ENCODE results near the gene DOCK10. TPM values are rescaled to one million over a fixed set of nuclear protein-coding genes. Genes with fewer than 3 reads are reported as not detected.
"Not testable (repeated sequence)": the region's sequence is repeated elsewhere in the genome, so short reads cannot be mapped to it uniquely, and the experiment has no call there.

The DOCK10 gene
- total and polyA plus RNA-seq, 5 donors from 2014 or later, result 28.3 to 222 (median 35.1) TPM

GRCh38 chr2:225064928-225065327, 22.7 kb upstream of the DOCK10 start:
- H3K4me3 Mint-ChIP-seq, result no peak overlapping the region
- H3K4me3 ChIP-seq (ENCODE audit: low read depth, low read length), result no peak overlapping the region
- peaks cover 0 to 2% of the 10 kb centered on the region in 2 experiments for H3K9me3 ChIP-seq (ENCODE audit: control insufficient read depth in 2 of 2, low read length in 2 of 2)
- H3K27ac ChIP-seq (ENCODE audit: insufficient read depth, low read length, poor library complexity, severe bottlenecking), result no peak overlapping the region
- H3K27ac Mint-ChIP-seq, result peak overlapping the region in 1 of 3 donors; percentile 63
- H3K4me1 ChIP-seq (ENCODE audit: control insufficient read depth, insufficient read depth, low read length, poor library complexity, severe bottlenecking), result peaks cover 8% of the 10 kb centered on the region
- peaks cover 11 to 26% (median 18%) of the 10 kb centered on the region in 4 donors for H3K4me1 Mint-ChIP-seq
- peaks cover 4% of the 10 kb centered on the region for H3K36me3 Mint-ChIP-seq
- DNase-seq (no peak), ATAC-seq (ENCODE audit: low read depth in 2 of 2) (no peak)
- no peaks in the 10 kb centered on the region for H3K36me3 ChIP-seq (ENCODE audit: control insufficient read depth, insufficient read depth, low read length)
- peaks cover 0 to 21% (median 3%) of the 10 kb centered on the region in 7 donors for H3K9me3 Mint-ChIP-seq
- H3K27me3 ChIP-seq (ENCODE audit: control insufficient read depth, insufficient read depth, low read length), result no peaks in the 10 kb centered on the region
- no peaks in the 10 kb centered on the region for H3K27me3 Mint-ChIP-seq

GRCh38 chr2:225064362-225064761, 22.1 kb upstream of the DOCK10 start:
- Histone ChIP-seq H3K9me3 (ENCODE audit: control insufficient read depth in 2 of 2, low read length in 2 of 2) (peaks cover 0 to 2% of the 10 kb centered on the region in 2 experiments), H3K27me3 (ENCODE audit: control insufficient read depth, insufficient read depth, low read length) (no peaks in the 10 kb centered on the region), H3K27ac (ENCODE audit: insufficient read depth, low read length, poor library complexity, severe bottlenecking) (no peak overlapping the region), H3K36me3 (ENCODE audit: control insufficient read depth, insufficient read depth, low read length) (no peaks in the 10 kb centered on the region), H3K4me1 (ENCODE audit: control insufficient read depth, insufficient read depth, low read length, poor library complexity, severe bottlenecking) (peaks cover 8% of the 10 kb centered on the region), H3K4me3 (ENCODE audit: low read depth, low read length) (no peak overlapping the region)
- Mint-ChIP-seq H3K4me1 (peaks cover 11 to 26% (median 18%) of the 10 kb centered on the region in 4 donors), H3K36me3 (peaks cover 4% of the 10 kb centered on the region), H3K4me3 (peak overlapping the region in 1 of 4 donors; percentile 6), H3K27me3 (no peaks in the 10 kb centered on the region), H3K27ac (peak overlapping the region in 1 of 3 donors; percentile 63), H3K9me3 (peaks cover 0 to 21% (median 3%) of the 10 kb centered on the region in 7 donors)
- ATAC-seq (ENCODE audit: low read depth in 2 of 2) (no peak), DNase-seq (peak in 1 of 3 donors; percentile 53)

- H3K27ac ChIP-seq (ENCODE audit: insufficient read depth, low read length, poor library complexity, severe bottlenecking), result no peak overlapping the region
- no peak overlapping the region for H3K4me3 Mint-ChIP-seq
- H3K36me3 Mint-ChIP-seq, result no peaks in the 10 kb centered on the region
- no peaks in the 10 kb centered on the region for H3K36me3 ChIP-seq (ENCODE audit: control insufficient read depth, insufficient read depth, low read length)
- no peaks in the 10 kb centered on the region for H3K27me3 ChIP-seq (ENCODE audit: control insufficient read depth, insufficient read depth, low read length)
- H3K27me3 Mint-ChIP-seq, result no peaks in the 10 kb centered on the region
- H3K27ac Mint-ChIP-seq, result peak overlapping the region in 2 of 3 donors; percentile 47 to 71
- no peak overlapping the region for H3K4me3 ChIP-seq (ENCODE audit: low read depth, low read length)
- DNase-seq (peak in 1 of 3 donors; percentile 16), ATAC-seq (ENCODE audit: low read depth in 2 of 2) (peak; percentile 64 to 75)
- peaks cover 23 to 50% (median 39%) of the 10 kb centered on the region in 4 donors for H3K4me1 Mint-ChIP-seq
- H3K9me3 Mint-ChIP-seq, result peaks cover 0 to 4% (median 0%) of the 10 kb centered on the region in 7 donors
- no peaks in the 10 kb centered on the region for H3K9me3 ChIP-seq (ENCODE audit: control insufficient read depth in 2 of 2, low read length in 2 of 2)
- H3K4me1 ChIP-seq (ENCODE audit: control insufficient read depth, insufficient read depth, low read length, poor library complexity, severe bottlenecking), result peaks cover 37% of the 10 kb centered on the region
Measured at GRCh38 chr2:225056330-225057073, 14.2 kb upstream of the DOCK10 start.

GRCh38 chr2:225055714-225056113, 13.4 kb upstream of the DOCK10 start:
- Histone ChIP-seq H3K9me3 (ENCODE audit: control insufficient read depth in 2 of 2, low read length in 2 of 2) (no peaks in the 10 kb centered on the region), H3K4me1 (ENCODE audit: control insufficient read depth, insufficient read depth, low read length, poor library complexity, severe bottlenecking) (peaks cover 37% of the 10 kb centered on the region), H3K4me3 (ENCODE audit: low read depth, low read length) (no peak overlapping the region), H3K36me3 (ENCODE audit: control insufficient read depth, insufficient read depth, low read length) (no peaks in the 10 kb centered on the region), H3K27ac (ENCODE audit: insufficient read depth, low read length, poor library complexity, severe bottlenecking) (no peak overlapping the region), H3K27me3 (ENCODE audit: control insufficient read depth, insufficient read depth, low read length) (no peaks in the 10 kb centered on the region)
- no peak for ATAC-seq (ENCODE audit: low read depth in 2 of 2)
- no peak for DNase-seq
- no peaks in the 10 kb centered on the region for H3K27me3 Mint-ChIP-seq
- H3K9me3 Mint-ChIP-seq, result peaks cover 0 to 4% (median 0%) of the 10 kb centered on the region in 7 donors
- H3K36me3 Mint-ChIP-seq, result no peaks in the 10 kb centered on the region
- no peak overlapping the region for H3K4me3 Mint-ChIP-seq
- H3K27ac Mint-ChIP-seq, result peak overlapping the region in 1 of 3 donors; percentile 47
- peaks cover 23 to 56% (median 39%) of the 10 kb centered on the region in 4 donors for H3K4me1 Mint-ChIP-seq

- peaks cover 37% of the 10 kb centered on the region for H3K4me1 ChIP-seq (ENCODE audit: control insufficient read depth, insufficient read depth, low read length, poor library complexity, severe bottlenecking)
Measured at GRCh38 chr2:225052703-225053102, 10.4 kb upstream of the DOCK10 start.

GRCh38 chr2:225047502-225047901, 5.2 kb upstream of the DOCK10 start:
- Mint-ChIP-seq H3K4me3 (peak overlapping the region in 1 of 4 donors; percentile 28), H3K4me1 (peaks cover 4 to 26% (median 19%) of the 10 kb centered on the region in 4 donors), H3K27me3 (peaks cover 27% of the 10 kb centered on the region)
- not testable (repeated sequence) for H3K9me3 ChIP-seq (ENCODE audit: control insufficient read depth in 2 of 2, low read length in 2 of 2); H3K9me3 Mint-ChIP-seq; H3K4me3 ChIP-seq (ENCODE audit: low read depth, low read length); H3K27ac ChIP-seq (ENCODE audit: insufficient read depth, low read length, poor library complexity, severe bottlenecking); DNase-seq; H3K4me1 ChIP-seq (ENCODE audit: control insufficient read depth, insufficient read depth, low read length, poor library complexity, severe bottlenecking); ATAC-seq (ENCODE audit: low read depth in 2 of 2); H3K36me3 Mint-ChIP-seq; H3K27ac Mint-ChIP-seq; H3K36me3 ChIP-seq (ENCODE audit: control insufficient read depth, insufficient read depth, low read length)
- H3K27me3 ChIP-seq (ENCODE audit: control insufficient read depth, insufficient read depth, low read length), result peaks cover 13% of the 10 kb centered on the region

More at GRCh38 chr2:225052703-225053102, 10.4 kb upstream of the DOCK10 start:
- Mint-ChIP-seq H3K9me3 (peaks cover 0 to 4% (median 0%) of the 10 kb centered on the region in 7 donors), H3K27me3 (peaks cover 9% of the 10 kb centered on the region), H3K27ac (peak overlapping the region; percentile 12 to 82 (median 70)), H3K4me1 (peaks cover 18 to 57% (median 39%) of the 10 kb centered on the region in 4 donors), H3K4me3 (peak overlapping the region in 3 of 4 donors; percentile 42 to 72 (median 44)), H3K36me3 (no peaks in the 10 kb centered on the region)
- peak in 2 of 3 donors; percentile 56 to 91 for DNase-seq
- Histone ChIP-seq H3K27me3 (ENCODE audit: control insufficient read depth, insufficient read depth, low read length) (peaks cover 5% of the 10 kb centered on the region), H3K9me3 (ENCODE audit: control insufficient read depth in 2 of 2, low read length in 2 of 2) (no peaks in the 10 kb centered on the region), H3K27ac (ENCODE audit: insufficient read depth, low read length, poor library complexity, severe bottlenecking) (no peak overlapping the region), H3K4me3 (ENCODE audit: low read depth, low read length) (peak overlapping the region; percentile 51), H3K36me3 (ENCODE audit: control insufficient read depth, insufficient read depth, low read length) (no peaks in the 10 kb centered on the region)
- ATAC-seq (ENCODE audit: low read depth in 2 of 2), result peak; percentile 86 to 91

GRCh38 chr2:225042800-225043167, 516 bp upstream of the DOCK10 start:
- Mint-ChIP-seq H3K36me3 (no peaks in the 10 kb centered on the region), H3K4me3 (peak overlapping the region; percentile 78 to 91 (median 88)), H3K27ac (peak overlapping the region; percentile 34 to 88 (median 81)), H3K9me3 (peaks cover 0 to 2% (median 0%) of the 10 kb centered on the region in 7 donors), H3K4me1 (peaks cover 23 to 52% (median 42%) of the 10 kb centered on the region in 4 donors), H3K27me3 (peaks cover 24% of the 10 kb centered on the region)
- Histone ChIP-seq H3K9me3 (ENCODE audit: control insufficient read depth in 2 of 2, low read length in 2 of 2) (no peaks in the 10 kb centered on the region), H3K4me1 (ENCODE audit: control insufficient read depth, insufficient read depth, low read length, poor library complexity, severe bottlenecking) (peaks cover 37% of the 10 kb centered on the region), H3K27me3 (ENCODE audit: control insufficient read depth, insufficient read depth, low read length) (peaks cover 8% of the 10 kb centered on the region), H3K36me3 (ENCODE audit: control insufficient read depth, insufficient read depth, low read length) (no peaks in the 10 kb centered on the region), H3K27ac (ENCODE audit: insufficient read depth, low read length, poor library complexity, severe bottlenecking) (no peak overlapping the region), H3K4me3 (ENCODE audit: low read depth, low read length) (peak overlapping the region; percentile 39)
- DNase-seq (no peak), ATAC-seq (ENCODE audit: low read depth in 2 of 2) (no peak)
